CD4-positive, alpha-beta T cell treated with Interferon gamma for 1 hour (primary cell): ENCODE results near the gene TRIM50.
"Not testable (repeated sequence)": the region's sequence is repeated elsewhere in the genome, so short reads cannot be mapped to it uniquely, and the experiment has no call there.

Source experiments
- DNase-seq: peaks from one replicate; pipeline ENCODE4 v3.0.0-alpha.2; 2020

Gene TRIM50

GRCh38 chr7:73349763-73350162 lies 21.9 kb upstream of the TRIM50 start:
- no peak for DNase-seq

- DNase-seq: no peak
Measured at GRCh38 chr7:73345951-73346350, 18.1 kb upstream of the TRIM50 start.

- no peak for DNase-seq
Measured at GRCh38 chr7:73345538-73345937, 17.7 kb upstream of the TRIM50 start.

GRCh38 chr7:73343671-73344380 lies 15.9 kb upstream of the TRIM50 start:
- DNase-seq: no peak

- no peak for DNase-seq
Measured at GRCh38 chr7:73342645-73343044, 14.8 kb upstream of the TRIM50 start.

- DNase-seq: peak; percentile 22
Measured at GRCh38 chr7:73341877-73342276, 14.0 kb upstream of the TRIM50 start.

GRCh38 chr7:73340514-73340913 lies 12.6 kb upstream of the TRIM50 start:
- no peak for DNase-seq

- DNase-seq: no peak
Measured at GRCh38 chr7:73338321-73338720, 10.4 kb upstream of the TRIM50 start.

GRCh38 chr7:73332447-73332846 lies 4.6 kb upstream of the TRIM50 start:
- no peak for DNase-seq

- DNase-seq: no peak
Measured at GRCh38 chr7:73330772-73331171, 2.9 kb upstream of the TRIM50 start.

- no peak for DNase-seq
Measured at GRCh38 chr7:73329861-73330581, 2.1 kb upstream of the TRIM50 start.

- no peak for DNase-seq
Measured at GRCh38 chr7:73328696-73329095, 814 bp upstream of the TRIM50 start.

- not testable (repeated sequence) for DNase-seq
Measured at GRCh38 chr7:73327449-73327848, 433 bp downstream of the TRIM50 start.

GRCh38 chr7:73325424-73325823 lies 2.5 kb downstream of the TRIM50 start:
- DNase-seq: not testable (repeated sequence)

GRCh38 chr7:73324081-73324845 lies 3.6 kb downstream of the TRIM50 start:
- DNase-seq: peak; percentile 45

GRCh38 chr7:73323434-73324080 lies 4.3 kb downstream of the TRIM50 start:
- not testable (repeated sequence) for DNase-seq

GRCh38 chr7:73320009-73320408 lies 7.9 kb downstream of the TRIM50 start:
- not testable (repeated sequence) for DNase-seq

- DNase-seq: not testable (repeated sequence)
Measured at GRCh38 chr7:73319541-73319940, 8.3 kb downstream of the TRIM50 start.

GRCh38 chr7:73318656-73319204 lies 9.2 kb downstream of the TRIM50 start:
- not testable (repeated sequence) for DNase-seq

GRCh38 chr7:73316521-73316920 lies 11.4 kb downstream of the TRIM50 start:
- DNase-seq: no peak

- DNase-seq: no peak
Measured at GRCh38 chr7:73314271-73314670, 13.6 kb downstream of the TRIM50 start.

- DNase-seq: no peak
Measured at GRCh38 chr7:73313521-73313906, 14.4 kb downstream of the TRIM50 start.
